ENCODE results near the gene LIMS2.

DNA sequence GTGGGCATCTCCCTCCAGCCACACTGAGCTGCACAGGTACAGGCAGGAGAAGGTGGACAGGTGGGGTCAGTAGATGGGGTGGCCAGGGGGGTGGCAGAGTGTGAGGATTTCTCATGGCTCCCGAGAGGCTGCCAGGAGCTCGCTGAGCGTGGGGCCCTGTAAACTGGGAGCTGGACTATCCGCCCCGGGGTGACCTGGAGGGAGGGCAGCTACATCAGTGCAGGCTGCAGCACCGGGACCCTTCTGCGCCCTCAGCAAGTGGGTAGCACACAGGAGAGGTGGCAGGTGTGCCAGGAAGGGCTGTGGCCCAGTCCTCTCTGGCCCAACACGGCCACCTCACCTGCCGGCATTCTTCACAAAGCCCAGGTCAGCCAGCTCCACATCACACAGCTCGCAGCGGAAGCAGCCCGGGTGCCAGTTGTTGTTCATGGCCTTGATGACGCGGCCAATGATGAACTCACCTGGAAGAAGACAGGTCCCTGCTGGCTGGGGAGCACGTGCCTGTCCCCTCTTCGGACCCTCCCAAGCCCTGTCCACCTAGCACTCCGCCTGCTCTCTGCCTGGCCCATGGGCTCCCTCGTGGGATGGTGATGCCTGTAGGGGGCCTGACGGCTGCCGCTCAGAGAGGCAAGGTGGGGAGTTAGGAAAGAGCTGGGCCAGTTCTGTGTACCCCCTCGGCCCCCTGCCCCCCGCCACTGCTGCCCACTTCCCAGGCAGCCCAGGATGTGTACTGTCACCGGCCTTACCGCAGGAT lies 21.1 kb downstream of the LIMS2 start:
- TF ChIP-seq YY1 (IDR thresholded peaks at IDR 0.05; ENCODE audit: insufficient read depth, insufficient read length) (no peak), ZNF274 (IDR thresholded peaks at IDR 0.05; ENCODE audit: low read depth, low read length) (no peak)

Data from NT2/D1 (cell line).